ENCODE data around the gene BTRC. TPM values are rescaled to one million over a fixed set of nuclear protein-coding genes. Genes with fewer than 3 reads are reported as not detected.
"Not testable (repeated sequence)": the region's sequence is repeated elsewhere in the genome, so short reads cannot be mapped to it uniquely, and the experiment has no call there.

The BTRC gene
- total and polyA plus RNA-seq, 7 donors = 6.1 to 19.3 (median 16.4) TPM

GRCh38 chr10:101358706-101359300, 4.8 kb downstream of the BTRC start:
- no peak for ATAC-seq
- peaks cover 25% of the 10 kb centered on the region for H3K4me1 ChIP-seq
- H3K4me3 ChIP-seq = no peak overlapping the region
- peak overlapping the region; percentile 39 for H3K27ac ChIP-seq
- H3K36me3 ChIP-seq (ENCODE audit: insufficient read depth in 1 of 2, low read depth in 1 of 2) = no peaks in the 10 kb centered on the region
- DNase-seq = no peak
- TF ChIP-seq, protein P1, sequence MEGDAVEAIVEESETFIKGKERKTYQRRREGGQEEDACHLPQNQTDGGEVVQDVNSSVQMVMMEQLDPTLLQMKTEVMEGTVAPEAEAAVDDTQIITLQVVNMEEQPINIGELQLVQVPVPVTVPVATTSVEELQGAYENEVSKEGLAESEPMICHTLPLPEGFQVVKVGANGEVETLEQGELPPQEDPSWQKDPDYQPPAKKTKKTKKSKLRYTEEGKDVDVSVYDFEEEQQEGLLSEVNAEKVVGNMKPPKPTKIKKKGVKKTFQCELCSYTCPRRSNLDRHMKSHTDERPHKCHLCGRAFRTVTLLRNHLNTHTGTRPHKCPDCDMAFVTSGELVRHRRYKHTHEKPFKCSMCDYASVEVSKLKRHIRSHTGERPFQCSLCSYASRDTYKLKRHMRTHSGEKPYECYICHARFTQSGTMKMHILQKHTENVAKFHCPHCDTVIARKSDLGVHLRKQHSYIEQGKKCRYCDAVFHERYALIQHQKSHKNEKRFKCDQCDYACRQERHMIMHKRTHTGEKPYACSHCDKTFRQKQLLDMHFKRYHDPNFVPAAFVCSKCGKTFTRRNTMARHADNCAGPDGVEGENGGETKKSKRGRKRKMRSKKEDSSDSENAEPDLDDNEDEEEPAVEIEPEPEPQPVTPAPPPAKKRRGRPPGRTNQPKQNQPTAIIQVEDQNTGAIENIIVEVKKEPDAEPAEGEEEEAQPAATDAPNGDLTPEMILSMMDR (IDR thresholded peaks at IDR 0.05) = no peak
- H3K27me3 ChIP-seq (ENCODE audit: insufficient read depth in 3 of 3, low read length in 2 of 3) = no peaks in the 10 kb centered on the region
- WGBS, 3 donors = 35 to 47% (median 36%) methylated on average over 5 of the region's 5 CpGs
- H3K9me3 ChIP-seq = no peaks in the 10 kb centered on the region
- intact Hi-C loops (cut with DNase I) = no loop called here

GRCh38 chr10:101360090-101360489, 6.1 kb downstream of the BTRC start:
- WGBS, 3 donors = 93 to 97% (median 95%) methylated on average over 7 to 8 of the region's 8 CpGs
- H3K4me3 ChIP-seq; H3K27me3 ChIP-seq (ENCODE audit: insufficient read depth in 3 of 3, low read length in 2 of 3); H3K36me3 ChIP-seq (ENCODE audit: insufficient read depth in 1 of 2, low read depth in 1 of 2); H3K9me3 ChIP-seq; ATAC-seq; H3K27ac ChIP-seq; DNase-seq; intact Hi-C loops (cut with DNase I): not testable (repeated sequence)
- peaks cover 26% of the 10 kb centered on the region for H3K4me1 ChIP-seq

- H3K27ac ChIP-seq; H3K27me3 ChIP-seq (ENCODE audit: insufficient read depth in 3 of 3, low read length in 2 of 3); H3K4me3 ChIP-seq; H3K9me3 ChIP-seq; DNase-seq; ATAC-seq; intact Hi-C loops (cut with DNase I); H3K36me3 ChIP-seq (ENCODE audit: insufficient read depth in 1 of 2, low read depth in 1 of 2): not testable (repeated sequence)
- whole genome bisulfite sequencing, 3 donors = 95 to 99% (median 98%) methylated on average over 4 of the region's 4 CpGs
- H3K4me1 ChIP-seq = peaks cover 18% of the 10 kb centered on the region
Measured at GRCh38 chr10:101360841-101361240, 6.9 kb downstream of the BTRC start.

DNA sequence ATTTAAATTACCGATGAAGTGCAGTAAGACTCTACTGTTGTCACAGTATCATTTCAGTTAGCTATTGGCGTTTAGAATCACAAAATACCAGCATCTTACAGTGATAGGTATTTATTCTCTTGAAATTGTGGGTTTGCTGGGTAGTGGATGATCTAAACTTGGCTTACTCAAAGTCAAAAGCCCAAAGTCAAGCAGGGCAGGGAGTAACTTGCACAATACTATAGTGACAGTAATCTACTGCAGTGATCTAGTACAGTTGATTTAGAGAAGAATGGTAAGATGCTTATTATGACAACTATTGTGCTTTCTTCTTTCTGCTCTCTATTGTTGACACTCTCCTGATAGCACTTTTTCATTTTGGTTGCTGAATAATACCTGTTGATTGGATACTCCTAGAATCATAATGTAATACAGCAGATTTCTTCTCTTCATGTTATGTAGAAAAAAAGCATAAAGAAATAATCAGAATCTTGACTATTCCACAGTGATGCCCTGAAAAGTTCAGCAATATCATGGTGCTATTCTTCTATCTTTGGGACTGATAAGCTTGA, 10.0 kb downstream of the BTRC start:
- Histone ChIP-seq H3K4me3 (no peak overlapping the region), H3K36me3 (ENCODE audit: insufficient read depth in 1 of 2, low read depth in 1 of 2) (no peaks in the 10 kb centered on the region), H3K27me3 (ENCODE audit: insufficient read depth in 3 of 3, low read length in 2 of 3) (no peaks in the 10 kb centered on the region), H3K9me3 (no peaks in the 10 kb centered on the region), H3K27ac (no peak overlapping the region), H3K4me1 (peaks cover 22% of the 10 kb centered on the region)
- no peak for ATAC-seq
- intact Hi-C loops (cut with DNase I) = no loop called here
- 90 to 92% (median 92%) methylated on average over 2 of the region's 2 CpGs for WGBS, 3 donors
- no peak for DNase-seq
- TF ChIP-seq, protein P1 (IDR thresholded peaks at IDR 0.05) = no peak

DNA sequence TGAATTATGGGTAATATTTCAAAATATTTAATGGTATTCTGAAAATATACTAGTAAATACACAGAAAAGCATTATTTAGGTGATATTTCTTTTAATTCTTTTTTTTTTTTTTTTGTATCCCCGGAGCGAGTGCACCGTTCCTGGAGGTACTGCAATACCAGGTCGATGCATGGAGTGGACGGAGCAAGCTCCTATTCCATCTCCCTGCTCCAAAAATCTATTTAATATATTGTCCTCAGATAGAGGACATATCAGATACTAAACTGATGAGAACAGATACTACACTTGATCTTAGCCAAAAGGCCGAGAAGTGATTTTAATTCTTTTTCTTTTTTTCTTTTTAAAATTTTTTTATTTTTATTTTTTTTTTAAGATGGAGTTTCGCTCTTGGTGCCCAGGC, 10.8 kb downstream of the BTRC start:
- Histone ChIP-seq H3K36me3 (ENCODE audit: insufficient read depth in 1 of 2, low read depth in 1 of 2) (peaks cover 0 to under 1% of the 10 kb centered on the region in 2 donors), H3K4me1 (peaks cover 17% of the 10 kb centered on the region), H3K27ac (no peak overlapping the region), H3K27me3 (ENCODE audit: insufficient read depth in 3 of 3, low read length in 2 of 3) (no peaks in the 10 kb centered on the region), H3K4me3 (no peak overlapping the region), H3K9me3 (no peaks in the 10 kb centered on the region)
- intact Hi-C loops (cut with DNase I) = no loop called here
- ATAC-seq = no peak
- DNase-seq = no peak
- WGBS, 3 donors = 75 to 81% (median 76%) methylated on average over 7 of the region's 7 CpGs
- TF ChIP-seq, protein P1 (IDR thresholded peaks at IDR 0.05) = no peak

Data from psoas muscle (tissue), 8 donors.